Measurements from ENCODE around the gene PCDHA1.

- TF ChIP-seq ZNF8 (CRISPR knock-in tag; IDR thresholded peaks at IDR 0.05) (no peak), CREB5 (CRISPR knock-in tag; IDR thresholded peaks at IDR 0.05; ENCODE audit: low read depth) (no peak), PATZ1 (CRISPR knock-in tag; IDR thresholded peaks at IDR 0.05; ENCODE audit: borderline replicate concordance) (no peak), BACH2 (CRISPR knock-in tag; IDR thresholded peaks at IDR 0.05; ENCODE audit: borderline replicate concordance) (no peak), ESRRG (CRISPR knock-in tag; IDR thresholded peaks at IDR 0.05) (no peak), ZNF70 (CRISPR knock-in tag; IDR thresholded peaks at IDR 0.05) (no peak), PPARA (CRISPR knock-in tag; IDR thresholded peaks at IDR 0.05; ENCODE audit: borderline replicate concordance) (no peak), GLIS3 (CRISPR knock-in tag; IDR thresholded peaks at IDR 0.05) (no peak), POU6F1 (CRISPR knock-in tag; IDR thresholded peaks at IDR 0.05; ENCODE audit: borderline replicate concordance, low read depth) (no peak), ZC3H10 (CRISPR knock-in tag; IDR thresholded peaks at IDR 0.05) (no peak)
Observed at GRCh38 chr5:140916325-140916724, 130.4 kb downstream of the PCDHA1 start.

Data from SK-N-SH treated with all-trans-retinoic acid at 6 μM for 48 hours (cell line).